Mesodermal cell (in vitro differentiated cells): ENCODE data around the gene CLPX.

ENCODE experiments used
- H3K27ac ChIP-seq: 2 replicates; pipeline ENCODE4 v1.7.0; 2013; ENCODE audit warnings: mild to moderate bottlenecking, low read depth, low read length, moderate library complexity; ENCODE audit not compliant: severe bottlenecking
- H3K36me3 ChIP-seq: 2 replicates; pipeline ENCODE4 v1.7.1; 2013; ENCODE audit warnings: mild to moderate bottlenecking, low read length, moderate library complexity; ENCODE audit not compliant: control insufficient read depth, insufficient read depth
- H3K4me1 ChIP-seq: one replicate; pipeline ENCODE4 v1.7.1; 2013; ENCODE audit warnings: mild to moderate bottlenecking, low read length; ENCODE audit not compliant: insufficient read depth, control insufficient read depth, poor library complexity, severe bottlenecking
- H3K4me3 ChIP-seq: 2 replicates; pipeline ENCODE4 v1.7.0; 2013; ENCODE audit warnings: low read length, control low read depth, mild to moderate bottlenecking; ENCODE audit not compliant: insufficient read depth, poor library complexity, severe bottlenecking; ENCODE audit errors: extremely low read depth
- H3K9me3 ChIP-seq: 2 replicates; pipeline ENCODE4 v1.7.1; 2013; ENCODE audit warnings: mild to moderate bottlenecking, low read length, moderate library complexity; ENCODE audit not compliant: control insufficient read depth
- WGBS, 2 experiments: methylation state at CpG; one replicate each; pipeline ENCODE4 v1.1.5; 2013; ENCODE audit warnings: missing lambda C conversion rate in 2 of 2; ENCODE audit not compliant: insufficient coverage in 2 of 2; 5-methylcytosine and 5-hydroxymethylcytosine counted together

The CLPX gene

DNA sequence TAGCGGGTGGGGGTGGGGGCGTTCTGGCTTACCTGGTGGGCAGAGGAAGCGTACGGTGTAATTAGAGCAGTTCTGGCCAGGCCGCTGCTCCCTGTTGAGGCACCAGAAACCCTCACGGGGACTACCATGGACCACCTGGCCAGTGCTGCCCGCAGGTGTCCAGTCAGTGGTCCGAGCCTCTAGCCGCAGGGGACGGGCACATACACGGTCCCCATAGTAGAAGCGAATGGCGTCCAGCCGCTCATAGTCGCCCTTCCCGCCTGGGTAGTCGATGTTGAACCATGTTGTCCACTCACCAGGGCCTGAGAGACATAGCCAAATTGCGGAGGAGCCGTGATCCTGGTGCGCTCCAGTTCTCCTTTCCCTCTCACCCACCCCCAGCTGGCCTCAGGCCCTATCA is 21.6 kb upstream of the CLPX start:
- H3K27ac ChIP-seq = no peak overlapping the region
- no peaks in the 10 kb centered on the region for H3K36me3 ChIP-seq
- peaks cover 6% of the 10 kb centered on the region for H3K4me1 ChIP-seq
- WGBS, 2 experiments = 96 to 97% methylated on average over 18 of the region's 20 CpGs
- H3K9me3 ChIP-seq = no peaks in the 10 kb centered on the region
- no peak overlapping the region for H3K4me3 ChIP-seq

DNA sequence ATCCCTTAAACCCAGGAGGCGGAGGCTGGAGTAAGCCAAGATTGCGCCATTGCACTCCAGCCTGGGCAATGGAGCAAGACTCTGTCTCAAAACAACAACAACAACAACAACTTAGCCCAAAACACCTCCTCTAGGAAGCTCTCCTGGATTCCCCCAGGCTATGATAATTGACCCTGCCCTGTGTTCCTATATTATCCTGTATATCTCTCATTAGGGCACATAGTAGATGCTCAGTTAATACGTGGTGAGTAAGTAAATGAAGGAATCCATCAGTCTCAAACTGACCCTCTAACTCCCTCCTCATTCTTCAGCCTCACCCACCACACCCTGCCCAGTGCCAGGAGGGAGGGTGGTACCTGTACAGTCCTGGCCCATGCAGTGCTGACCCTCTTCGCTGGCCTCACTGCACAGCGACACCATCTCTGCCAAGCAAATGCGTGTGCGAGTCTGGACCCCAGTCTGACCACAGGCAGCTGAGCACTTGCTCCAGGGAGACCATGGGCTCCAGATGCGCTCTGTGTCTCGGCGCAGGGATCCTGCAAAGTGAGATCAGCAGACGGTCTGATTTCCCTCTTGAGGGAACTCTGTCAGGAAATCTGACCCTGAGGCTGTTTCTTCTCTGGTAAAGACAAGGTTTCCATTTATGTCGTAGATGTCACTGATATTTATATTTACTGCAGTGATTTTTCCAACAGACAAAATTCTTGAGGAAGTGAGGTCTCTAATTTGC is 20.0 kb upstream of the CLPX start:
- Histone ChIP-seq H3K4me1 (peaks cover 6% of the 10 kb centered on the region), H3K27ac (no peak overlapping the region), H3K4me3 (no peak overlapping the region), H3K9me3 (no peaks in the 10 kb centered on the region), H3K36me3 (no peaks in the 10 kb centered on the region)
- 97 to 98% methylated on average over 10 of the region's 12 CpGs for WGBS, 2 experiments

DNA sequence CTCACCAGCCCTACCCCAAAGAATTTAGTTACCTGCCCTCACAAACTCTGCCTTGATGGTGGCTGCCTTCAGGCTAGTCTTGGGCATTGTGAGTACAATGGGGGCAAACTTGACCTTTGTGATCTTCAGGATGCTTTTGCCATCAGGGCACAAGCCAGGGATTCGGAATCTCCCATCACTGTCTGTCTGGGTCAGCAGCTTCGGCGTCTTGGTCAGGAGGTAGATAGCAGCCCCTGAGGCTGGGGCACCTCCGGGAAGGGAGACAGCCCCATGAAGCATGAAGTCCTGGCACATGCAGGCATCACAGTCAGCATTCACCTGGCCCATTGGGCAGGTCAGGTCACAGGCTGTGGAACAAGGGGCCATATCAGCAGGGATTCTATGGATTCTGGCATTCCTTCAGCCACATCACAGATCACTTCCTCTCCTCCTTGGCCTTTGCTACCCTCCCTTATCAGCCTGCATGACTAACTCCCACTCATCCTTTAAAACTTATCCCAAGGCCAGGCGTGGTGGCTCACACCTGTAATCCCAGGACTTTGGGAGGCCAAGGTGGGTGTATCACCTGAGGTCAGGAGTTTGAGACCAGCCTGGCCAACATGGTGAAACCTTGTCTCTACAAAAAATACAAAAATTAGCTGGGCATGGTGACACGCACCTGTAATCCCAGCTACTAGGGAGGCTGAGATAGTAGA is 19.2 kb upstream of the CLPX start:
- no peak overlapping the region for H3K4me3 ChIP-seq

DNA sequence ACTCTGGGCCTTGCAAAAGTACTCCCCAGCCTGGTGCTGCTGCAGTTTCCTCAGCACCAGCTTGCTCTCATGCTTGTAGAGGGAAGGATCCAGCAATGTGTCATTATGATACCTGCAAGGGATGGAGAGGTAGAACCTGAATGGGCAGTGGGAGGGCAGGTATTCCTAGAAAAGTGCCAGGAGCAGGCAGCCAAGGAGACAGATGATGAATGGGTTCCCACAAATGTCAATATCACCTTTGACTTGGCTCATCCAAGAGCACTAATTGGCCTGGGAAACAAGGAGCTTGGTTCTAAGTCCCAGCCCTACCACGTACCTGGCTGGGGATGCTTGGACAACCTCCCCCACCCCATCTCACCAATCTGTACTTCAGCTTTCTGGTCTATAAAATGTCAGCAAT is 16.8 kb upstream of the CLPX start:
- Histone ChIP-seq H3K4me3 (no peak overlapping the region), H3K9me3 (no peaks in the 10 kb centered on the region), H3K27ac (no peak overlapping the region), H3K36me3 (no peaks in the 10 kb centered on the region), H3K4me1 (no peaks in the 10 kb centered on the region)
- WGBS, 2 experiments = 100% methylated on average over 1 of the region's 1 CpG

More for the DNA sequence above, 19.2 kb upstream of the CLPX start:
- Histone ChIP-seq H3K36me3 (no peaks in the 10 kb centered on the region), H3K9me3 (no peaks in the 10 kb centered on the region), H3K27ac (no peak overlapping the region), H3K4me1 (peaks cover 5% of the 10 kb centered on the region)
- WGBS, 2 experiments = 92 to 96% methylated on average over 5 of the region's 6 CpGs

- Histone ChIP-seq H3K36me3 (no peaks in the 10 kb centered on the region), H3K4me1 (no peaks in the 10 kb centered on the region), H3K9me3 (no peaks in the 10 kb centered on the region), H3K27ac (no peak overlapping the region), H3K4me3 (no peak overlapping the region)
- WGBS, 2 experiments = 96% methylated on average over 11 of the region's 12 CpGs
Observed at GRCh38 chr15:65198571-65198970, 13.4 kb upstream of the CLPX start.

GRCh38 chr15:65197337-65197645 is 12.1 kb upstream of the CLPX start:
- Histone ChIP-seq H3K4me3 (no peak overlapping the region), H3K36me3 (no peaks in the 10 kb centered on the region), H3K4me1 (no peaks in the 10 kb centered on the region), H3K9me3 (no peaks in the 10 kb centered on the region), H3K27ac (no peak overlapping the region)
- 90 to 99% methylated on average over 8 of the region's 8 CpGs for WGBS, 2 experiments

DNA sequence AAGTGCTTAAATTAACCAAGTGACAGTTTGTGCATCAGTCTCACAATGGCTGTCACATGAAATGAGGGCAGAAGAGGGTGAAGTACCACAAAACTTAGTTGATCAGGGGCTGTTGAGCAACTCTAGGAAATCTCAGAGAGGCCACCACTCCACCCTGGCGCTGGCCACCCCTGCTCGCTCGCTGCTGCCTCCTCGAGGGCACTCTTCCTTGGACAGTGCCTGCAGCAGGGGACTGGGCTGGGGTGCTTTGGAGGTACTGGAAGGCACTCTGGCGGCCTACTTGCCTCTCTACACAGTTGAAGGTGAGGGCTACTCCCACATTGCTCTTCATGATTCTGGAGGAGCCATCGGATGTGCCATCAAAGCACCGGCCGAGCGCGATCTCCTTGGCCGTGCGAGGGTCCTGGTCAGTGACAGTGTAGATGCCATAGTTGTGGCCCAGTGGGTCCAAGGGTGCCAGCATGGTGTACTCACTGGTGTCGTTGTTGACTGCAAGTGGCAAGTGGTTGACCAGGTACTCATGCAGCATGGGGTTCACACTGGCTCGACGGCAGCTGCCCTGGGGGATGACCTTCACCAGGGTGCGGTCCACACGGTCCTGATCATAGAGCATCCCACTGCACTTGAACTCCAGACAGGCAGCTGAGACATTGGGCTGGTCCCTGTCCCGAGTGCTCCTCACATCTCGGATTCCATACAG is 11.6 kb upstream of the CLPX start:
- no peaks in the 10 kb centered on the region for H3K36me3 ChIP-seq
- H3K4me1 ChIP-seq = no peaks in the 10 kb centered on the region
- H3K4me3 ChIP-seq = no peak overlapping the region
- WGBS, 2 experiments = 95 to 96% methylated on average over 16 to 19 of the region's 19 CpGs
- no peaks in the 10 kb centered on the region for H3K9me3 ChIP-seq
- H3K27ac ChIP-seq = no peak overlapping the region

DNA sequence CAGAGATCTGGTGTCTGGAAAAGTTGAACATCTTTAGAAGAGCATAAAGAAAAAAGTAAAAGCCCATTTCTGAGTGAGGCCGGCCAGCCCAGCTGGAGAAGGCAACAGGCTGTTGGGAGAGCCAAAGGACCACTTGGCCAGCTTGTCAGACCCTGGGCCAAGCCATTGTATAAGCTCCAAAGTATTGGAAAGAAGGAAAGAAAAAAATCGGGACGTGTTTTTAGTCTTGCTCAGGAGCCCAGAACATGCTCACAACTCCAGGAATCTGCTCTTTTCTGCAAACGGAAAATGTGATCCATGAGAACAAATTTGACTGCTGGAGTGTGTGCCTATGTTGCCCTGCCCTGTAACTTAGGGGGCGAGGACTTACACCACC is 10.4 kb upstream of the CLPX start:
- Histone ChIP-seq H3K27ac (no peak overlapping the region), H3K9me3 (no peaks in the 10 kb centered on the region), H3K36me3 (no peaks in the 10 kb centered on the region), H3K4me1 (no peaks in the 10 kb centered on the region), H3K4me3 (no peak overlapping the region)
- WGBS, 2 experiments = 90 to 95% methylated on average over 4 to 5 of the region's 5 CpGs

GRCh38 chr15:65194826-65195547 is 9.8 kb upstream of the CLPX start:
- H3K4me1 ChIP-seq = no peaks in the 10 kb centered on the region
- WGBS, 2 experiments = 70 to 91% methylated on average over 2 to 4 of the region's 7 CpGs

DNA sequence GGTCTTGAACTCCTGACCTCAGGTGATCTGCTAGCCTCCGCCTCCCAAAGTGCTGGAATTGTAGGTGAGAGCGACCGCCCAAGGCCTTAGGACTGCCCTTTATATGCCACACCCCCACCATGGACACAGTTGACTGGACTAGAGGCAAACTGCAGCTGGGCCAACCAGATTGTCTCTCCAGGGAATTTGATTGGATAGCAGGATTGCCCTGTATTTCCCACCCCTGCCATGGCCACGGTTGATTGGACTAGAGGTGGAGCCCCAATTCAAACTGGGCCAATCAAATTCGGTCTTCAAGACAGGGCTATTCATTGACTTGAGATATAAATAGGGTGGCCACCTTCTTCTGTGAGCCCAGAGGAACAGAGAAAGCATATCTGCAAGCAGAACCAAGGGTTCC is 6.9 kb upstream of the CLPX start:
- Histone ChIP-seq H3K9me3 (no peaks in the 10 kb centered on the region), H3K4me1 (no peaks in the 10 kb centered on the region), H3K27ac (no peak overlapping the region), H3K36me3 (no peaks in the 10 kb centered on the region), H3K4me3 (no peak overlapping the region)
- WGBS, 2 experiments = 91 to 98% methylated on average over 4 to 5 of the region's 5 CpGs

More at GRCh38 chr15:65194826-65195547, 9.8 kb upstream of the CLPX start:
- Histone ChIP-seq H3K36me3 (no peaks in the 10 kb centered on the region), H3K9me3 (no peaks in the 10 kb centered on the region), H3K4me3 (no peak overlapping the region), H3K27ac (no peak overlapping the region)
